ENCODE results near the gene CLTCL1.

CLTCL1 gene

DNA sequence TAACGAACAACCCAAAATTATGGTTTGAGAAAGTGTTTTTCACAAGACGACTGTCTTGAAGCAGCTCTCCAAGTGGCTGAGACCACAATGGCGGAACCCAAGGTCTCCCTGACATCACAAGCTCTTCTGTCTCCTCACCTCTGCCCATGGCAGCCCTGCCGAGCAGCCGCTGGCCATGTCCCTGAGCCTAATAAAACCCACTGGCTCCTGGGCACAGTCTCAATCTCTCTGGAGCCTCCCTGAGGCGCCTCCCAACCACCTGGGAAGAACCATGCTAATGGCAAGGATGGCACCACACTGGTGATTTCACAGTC lies 50.0 kb downstream of the CLTCL1 start:
- no peak overlapping the region for H3K27ac ChIP-seq
- TF ChIP-seq ZFX (IDR thresholded peaks at IDR 0.05; ENCODE audit: borderline replicate concordance) = no peak
- TF ChIP-seq, protein P1, sequence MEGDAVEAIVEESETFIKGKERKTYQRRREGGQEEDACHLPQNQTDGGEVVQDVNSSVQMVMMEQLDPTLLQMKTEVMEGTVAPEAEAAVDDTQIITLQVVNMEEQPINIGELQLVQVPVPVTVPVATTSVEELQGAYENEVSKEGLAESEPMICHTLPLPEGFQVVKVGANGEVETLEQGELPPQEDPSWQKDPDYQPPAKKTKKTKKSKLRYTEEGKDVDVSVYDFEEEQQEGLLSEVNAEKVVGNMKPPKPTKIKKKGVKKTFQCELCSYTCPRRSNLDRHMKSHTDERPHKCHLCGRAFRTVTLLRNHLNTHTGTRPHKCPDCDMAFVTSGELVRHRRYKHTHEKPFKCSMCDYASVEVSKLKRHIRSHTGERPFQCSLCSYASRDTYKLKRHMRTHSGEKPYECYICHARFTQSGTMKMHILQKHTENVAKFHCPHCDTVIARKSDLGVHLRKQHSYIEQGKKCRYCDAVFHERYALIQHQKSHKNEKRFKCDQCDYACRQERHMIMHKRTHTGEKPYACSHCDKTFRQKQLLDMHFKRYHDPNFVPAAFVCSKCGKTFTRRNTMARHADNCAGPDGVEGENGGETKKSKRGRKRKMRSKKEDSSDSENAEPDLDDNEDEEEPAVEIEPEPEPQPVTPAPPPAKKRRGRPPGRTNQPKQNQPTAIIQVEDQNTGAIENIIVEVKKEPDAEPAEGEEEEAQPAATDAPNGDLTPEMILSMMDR (IDR thresholded peaks at IDR 0.05) = no peak

DNA sequence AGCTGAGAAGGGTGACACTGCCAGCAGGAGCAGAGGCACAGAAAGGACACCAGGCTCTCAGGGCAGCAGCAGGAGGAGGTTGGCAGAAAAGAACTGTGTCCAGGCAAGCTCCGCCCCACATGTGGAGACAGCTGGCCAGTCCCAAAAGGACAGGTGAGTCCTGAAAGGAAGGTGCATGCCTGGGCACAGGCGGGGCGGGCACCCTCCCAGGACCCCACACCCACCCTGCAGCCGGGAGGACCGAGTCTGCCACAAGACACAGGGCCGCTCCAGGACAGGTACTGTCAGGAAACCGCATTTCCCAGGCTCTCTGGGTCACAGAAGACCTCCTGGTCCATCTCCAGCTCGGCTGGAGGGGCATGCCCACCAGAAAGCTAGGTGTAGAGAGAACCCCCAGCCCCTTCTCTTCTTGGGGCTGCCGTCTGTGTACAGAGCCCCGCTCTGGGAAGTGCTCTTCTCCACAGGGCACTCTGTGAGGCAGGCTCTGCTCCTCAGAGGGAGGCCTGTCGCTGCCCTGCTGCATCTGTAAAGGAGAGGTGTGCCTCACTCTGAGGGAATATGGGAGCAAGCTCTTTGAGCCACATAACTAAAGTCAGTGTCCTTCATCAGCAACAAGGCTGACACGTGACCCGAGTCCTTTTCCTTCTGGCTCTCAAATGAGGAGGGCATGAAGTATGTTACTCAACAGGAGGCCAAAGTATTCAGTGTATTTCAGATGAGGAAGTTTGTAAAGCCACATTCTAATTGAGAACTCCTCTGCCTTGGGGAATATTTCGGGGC lies 50.5 kb downstream of the CLTCL1 start:
- TF ChIP-seq ZFX (IDR thresholded peaks at IDR 0.05; ENCODE audit: borderline replicate concordance) = no peak
- TF ChIP-seq, protein P1 (IDR thresholded peaks at IDR 0.05) = no peak
- no peak overlapping the region for H3K27ac ChIP-seq

DNA sequence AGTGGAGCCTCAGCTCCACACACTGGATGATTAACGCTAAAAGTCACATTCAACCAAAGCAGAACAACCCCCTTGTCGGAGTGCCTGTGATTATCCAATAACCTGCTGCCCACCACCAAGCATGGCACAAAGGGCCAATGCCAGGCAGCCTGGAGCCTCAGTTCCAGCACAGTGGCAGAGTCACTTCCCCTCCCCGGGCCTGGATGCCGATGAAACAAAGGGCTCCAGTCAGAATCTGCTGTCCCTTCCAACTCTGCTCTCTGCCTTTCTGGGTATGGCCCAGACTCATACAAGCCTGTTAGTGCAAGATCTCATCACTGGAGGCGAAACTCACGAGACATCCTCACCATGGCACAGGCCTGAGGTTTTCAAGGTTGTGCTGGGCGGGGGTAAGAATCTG lies 52.1 kb downstream of the CLTCL1 start:
- TF ChIP-seq, protein P1 (IDR thresholded peaks at IDR 0.05) = no peak
- no peak for TF ChIP-seq ZFX (IDR thresholded peaks at IDR 0.05; ENCODE audit: borderline replicate concordance)
- H3K27ac ChIP-seq = no peak overlapping the region

DNA sequence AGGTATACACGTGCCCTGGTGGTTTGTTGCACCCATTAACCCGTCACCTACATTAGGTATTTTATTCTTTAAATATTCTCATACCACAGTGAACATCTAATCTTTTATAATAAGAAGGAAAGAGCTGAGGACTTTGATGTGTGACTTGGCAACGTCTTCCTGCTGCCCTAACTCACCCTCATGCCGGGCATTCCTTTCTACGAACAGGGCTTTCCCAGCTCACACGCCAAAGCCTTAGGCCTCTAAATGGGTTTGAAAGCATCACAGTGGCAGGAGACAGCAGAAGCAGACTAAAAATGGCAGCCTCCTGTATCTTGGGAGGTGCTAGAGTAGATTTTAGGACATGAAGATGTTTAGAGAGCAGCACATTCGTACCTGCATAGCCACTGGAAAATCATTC lies 52.6 kb downstream of the CLTCL1 start:
- no peak for TF ChIP-seq ZFX (IDR thresholded peaks at IDR 0.05; ENCODE audit: borderline replicate concordance)
- TF ChIP-seq, protein P1 (IDR thresholded peaks at IDR 0.05) = no peak
- H3K27ac ChIP-seq = no peak overlapping the region

DNA sequence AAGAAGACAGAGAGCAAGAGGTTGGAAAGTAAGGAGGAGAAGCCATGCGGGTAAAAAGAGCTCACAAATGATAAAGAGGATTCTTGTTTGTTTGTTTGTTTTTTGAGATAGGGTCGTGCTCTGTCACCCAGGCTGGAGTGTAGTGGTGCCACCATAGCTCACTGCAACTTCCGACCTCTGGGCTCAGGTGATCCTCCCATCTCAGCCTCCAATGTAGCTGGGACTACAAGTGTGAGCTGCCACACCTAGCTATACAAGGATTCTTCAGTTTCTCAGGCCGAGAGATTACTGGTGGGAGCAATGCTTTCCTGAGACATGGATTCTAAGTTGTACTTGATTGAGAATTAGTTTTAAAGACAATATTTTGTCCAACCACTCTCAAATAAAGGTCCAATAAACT lies 55.6 kb downstream of the CLTCL1 start:
- H3K27ac ChIP-seq = no peak overlapping the region
- no peak for TF ChIP-seq ZFX (IDR thresholded peaks at IDR 0.05; ENCODE audit: borderline replicate concordance)
- TF ChIP-seq, protein P1 (IDR thresholded peaks at IDR 0.05) = no peak

DNA sequence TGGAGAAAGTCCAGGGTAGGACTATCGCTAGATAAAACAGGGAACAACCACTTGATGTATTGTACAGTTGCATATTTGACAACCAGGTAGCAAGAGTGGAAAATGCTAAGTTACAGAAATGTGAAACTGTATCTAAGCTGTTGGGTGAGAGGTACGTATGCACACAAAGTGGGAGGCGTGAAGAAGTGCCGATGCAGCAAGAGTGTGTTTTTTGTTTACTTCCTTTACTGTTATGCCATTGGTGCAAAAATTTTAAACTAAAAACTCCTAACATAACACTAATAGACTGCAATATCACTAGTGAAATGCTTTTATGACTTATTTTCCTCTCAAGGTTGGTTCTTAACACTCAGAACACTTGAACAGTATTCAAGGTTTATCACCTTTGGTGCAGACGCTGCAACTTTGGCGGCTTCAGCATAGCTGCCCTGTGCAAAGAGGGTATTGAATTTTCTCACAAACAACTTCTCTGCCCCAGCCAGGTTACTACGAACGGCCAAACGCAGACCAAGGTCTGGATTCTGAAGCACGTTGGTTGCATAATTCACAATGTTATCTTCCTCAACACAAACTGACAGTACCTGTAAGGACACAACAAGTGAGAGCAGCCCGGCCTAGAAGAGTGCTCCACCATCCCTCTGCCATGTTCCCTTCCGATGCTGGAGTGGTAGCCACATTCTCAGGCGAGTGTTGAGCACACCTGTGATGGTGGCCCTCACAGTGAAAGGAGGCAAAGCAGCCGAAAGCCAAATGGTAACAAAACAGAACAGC lies 57.2 kb downstream of the CLTCL1 start:
- H3K27ac ChIP-seq = no peak overlapping the region
- TF ChIP-seq, protein P1 (IDR thresholded peaks at IDR 0.05) = no peak

DNA sequence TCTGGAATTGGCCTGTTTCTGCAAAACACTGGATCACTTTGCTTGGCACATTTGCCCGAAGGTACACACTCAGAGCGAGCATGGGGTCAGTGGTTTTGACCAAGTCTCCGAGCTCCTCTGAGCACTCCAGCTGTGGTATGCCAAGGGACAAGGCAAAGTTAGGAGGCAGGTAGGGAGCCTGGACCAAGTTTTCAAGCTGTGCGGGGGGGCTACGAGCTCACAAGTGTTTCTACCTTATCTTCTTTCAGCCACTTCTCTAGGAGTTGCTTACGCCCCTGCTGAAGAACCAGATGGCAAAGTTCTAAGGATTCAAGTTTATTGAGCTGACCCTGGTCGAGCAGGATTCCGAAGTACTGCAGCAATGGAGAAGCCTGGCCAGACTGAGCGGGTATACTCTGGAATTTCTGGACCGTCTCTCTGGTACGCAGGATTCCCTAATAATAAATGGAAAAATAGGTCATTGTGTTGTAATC lies 58.3 kb downstream of the CLTCL1 start:
- TF ChIP-seq ZFX (IDR thresholded peaks at IDR 0.05; ENCODE audit: borderline replicate concordance) = no peak
- H3K27ac ChIP-seq = no peak overlapping the region
